NB4 (cell line): ENCODE results near the gene TRABD2B.

Experiments used
- TF ChIP-seq, protein P1 (sequence below): IDR thresholded peaks from one replicate; pipeline ENCODE4 v1.5.1; 2012; ENCODE audit warnings: low read depth, low read length
- TF ChIP-seq, protein P2 (sequence below): IDR thresholded peaks from 2 replicates; pipeline ENCODE4 v1.6.1; 2011; ENCODE audit warnings: low read depth, low read length

DNA sequence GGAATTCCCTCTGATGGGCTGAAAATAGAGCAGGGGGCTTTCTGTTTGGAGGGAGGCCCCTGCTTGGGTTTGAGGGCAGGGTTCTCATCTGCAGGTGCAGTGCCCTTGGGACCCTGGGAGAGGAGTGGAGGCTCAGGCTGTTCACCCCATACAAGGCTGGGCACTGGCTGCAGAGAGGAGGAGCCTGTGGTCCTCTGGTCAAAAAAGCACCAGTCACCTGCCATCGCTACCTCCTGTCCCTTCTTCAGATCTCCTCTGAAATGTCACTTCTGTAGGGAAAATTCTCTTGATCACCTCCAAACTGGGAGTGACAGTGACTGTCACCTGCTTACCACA, 108.9 kb downstream of the TRABD2B start:
- TF ChIP-seq, protein P1, sequence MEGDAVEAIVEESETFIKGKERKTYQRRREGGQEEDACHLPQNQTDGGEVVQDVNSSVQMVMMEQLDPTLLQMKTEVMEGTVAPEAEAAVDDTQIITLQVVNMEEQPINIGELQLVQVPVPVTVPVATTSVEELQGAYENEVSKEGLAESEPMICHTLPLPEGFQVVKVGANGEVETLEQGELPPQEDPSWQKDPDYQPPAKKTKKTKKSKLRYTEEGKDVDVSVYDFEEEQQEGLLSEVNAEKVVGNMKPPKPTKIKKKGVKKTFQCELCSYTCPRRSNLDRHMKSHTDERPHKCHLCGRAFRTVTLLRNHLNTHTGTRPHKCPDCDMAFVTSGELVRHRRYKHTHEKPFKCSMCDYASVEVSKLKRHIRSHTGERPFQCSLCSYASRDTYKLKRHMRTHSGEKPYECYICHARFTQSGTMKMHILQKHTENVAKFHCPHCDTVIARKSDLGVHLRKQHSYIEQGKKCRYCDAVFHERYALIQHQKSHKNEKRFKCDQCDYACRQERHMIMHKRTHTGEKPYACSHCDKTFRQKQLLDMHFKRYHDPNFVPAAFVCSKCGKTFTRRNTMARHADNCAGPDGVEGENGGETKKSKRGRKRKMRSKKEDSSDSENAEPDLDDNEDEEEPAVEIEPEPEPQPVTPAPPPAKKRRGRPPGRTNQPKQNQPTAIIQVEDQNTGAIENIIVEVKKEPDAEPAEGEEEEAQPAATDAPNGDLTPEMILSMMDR: no peak
- TF ChIP-seq, protein P2, sequence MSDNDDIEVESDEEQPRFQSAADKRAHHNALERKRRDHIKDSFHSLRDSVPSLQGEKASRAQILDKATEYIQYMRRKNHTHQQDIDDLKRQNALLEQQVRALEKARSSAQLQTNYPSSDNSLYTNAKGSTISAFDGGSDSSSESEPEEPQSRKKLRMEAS: no peak
